ENCODE results near the gene KIAA1328.

Gene KIAA1328

DNA sequence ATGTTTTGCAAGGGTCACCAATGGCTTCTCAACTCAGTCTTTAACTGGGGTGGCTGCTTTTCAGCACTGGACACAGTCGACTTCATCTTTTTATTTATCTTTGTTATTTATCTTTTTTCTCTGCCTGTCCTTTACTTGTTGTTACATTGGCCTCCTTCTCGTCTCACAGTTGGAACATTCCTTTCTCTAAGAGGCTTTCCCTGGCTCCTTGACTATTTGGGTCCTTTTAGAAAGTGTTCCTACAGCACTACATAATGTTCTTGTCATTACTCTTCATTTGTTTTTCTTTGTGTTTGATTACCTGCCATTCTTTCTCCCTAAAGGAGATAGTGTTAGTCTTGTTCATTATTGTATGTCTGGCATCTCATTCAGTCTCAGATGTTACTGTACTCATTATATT, 122.0 kb downstream of the KIAA1328 start:
- DNase-seq (ENCODE audit: low spot score) = no peak

DNA sequence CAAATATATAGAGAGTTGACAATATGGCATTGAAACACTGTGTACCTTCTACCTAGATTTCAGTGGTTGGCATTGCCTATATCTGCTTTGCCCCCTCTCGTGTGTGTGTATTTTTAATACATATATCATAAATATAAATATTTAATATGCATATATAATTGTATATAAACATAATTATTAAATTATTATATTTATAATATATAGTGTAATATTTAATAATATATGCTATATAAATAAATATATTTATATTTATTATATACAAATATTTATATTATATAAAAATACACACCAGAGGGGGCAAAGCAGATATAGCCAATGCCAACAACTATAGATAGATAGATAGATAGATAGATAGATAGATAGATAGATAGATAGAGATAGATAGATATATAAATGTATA, 124.1 kb downstream of the KIAA1328 start:
- no peak for DNase-seq (ENCODE audit: low spot score)

DNA sequence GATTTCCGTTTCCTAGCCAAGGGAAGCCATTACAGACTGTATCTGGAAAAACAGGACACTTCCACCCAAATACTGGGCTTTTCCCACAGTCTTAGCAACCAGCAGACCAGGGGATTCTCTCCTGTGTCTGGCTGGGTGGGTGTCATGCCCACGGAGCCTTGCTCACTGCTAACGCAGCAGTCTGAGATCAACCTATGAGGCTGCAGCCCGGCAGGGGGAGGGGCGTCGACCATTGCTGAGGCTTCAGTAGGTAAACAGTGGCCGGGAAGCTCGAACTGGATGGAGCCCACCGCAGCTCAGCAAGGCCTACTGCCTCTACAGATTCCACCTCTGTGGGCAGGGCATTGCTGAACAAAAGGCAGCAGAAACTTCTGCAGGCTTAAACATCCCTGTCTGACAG, 131.1 kb downstream of the KIAA1328 start:
- DNase-seq (ENCODE audit: low spot score) = no peak

DNA sequence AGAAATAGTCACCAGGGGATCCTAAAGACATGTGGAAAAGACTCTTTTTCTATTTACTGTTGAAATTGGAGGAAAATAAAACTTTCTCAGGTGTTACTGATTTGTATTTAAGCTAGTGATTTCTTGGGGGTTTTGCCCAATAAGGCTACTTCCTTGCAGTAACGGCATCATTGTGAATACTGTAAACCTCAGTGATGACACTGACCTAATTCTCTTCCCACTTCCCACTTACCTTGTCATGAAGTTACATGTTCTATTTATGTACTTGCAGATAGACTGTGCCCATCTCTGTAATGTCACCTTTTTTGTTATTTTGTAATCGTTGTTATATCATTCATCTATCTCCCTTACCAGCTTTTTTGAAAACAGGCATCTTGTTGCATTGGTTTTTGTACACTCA, 134.5 kb downstream of the KIAA1328 start:
- no peak for DNase-seq (ENCODE audit: low spot score)

DNA sequence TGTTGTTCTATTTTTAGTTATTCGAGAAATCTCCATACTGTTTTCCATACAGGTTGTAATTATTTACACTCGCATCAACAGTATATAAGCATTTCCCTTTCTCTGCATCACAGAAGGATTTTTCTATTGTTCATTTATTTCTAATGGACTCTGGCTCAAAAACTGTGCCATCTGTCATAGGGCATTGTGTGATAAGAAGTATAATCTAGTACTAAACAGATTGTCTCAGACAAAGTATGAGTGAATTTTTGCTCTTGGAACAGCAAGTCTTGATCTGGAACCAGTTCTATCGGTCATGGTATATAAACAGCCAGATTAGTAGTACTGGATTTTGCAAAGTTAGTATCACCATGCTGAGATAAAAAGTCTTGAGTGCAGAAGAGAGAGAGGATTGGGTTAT, 145.8 kb downstream of the KIAA1328 start:
- no peak for DNase-seq (ENCODE audit: low spot score)

DNA sequence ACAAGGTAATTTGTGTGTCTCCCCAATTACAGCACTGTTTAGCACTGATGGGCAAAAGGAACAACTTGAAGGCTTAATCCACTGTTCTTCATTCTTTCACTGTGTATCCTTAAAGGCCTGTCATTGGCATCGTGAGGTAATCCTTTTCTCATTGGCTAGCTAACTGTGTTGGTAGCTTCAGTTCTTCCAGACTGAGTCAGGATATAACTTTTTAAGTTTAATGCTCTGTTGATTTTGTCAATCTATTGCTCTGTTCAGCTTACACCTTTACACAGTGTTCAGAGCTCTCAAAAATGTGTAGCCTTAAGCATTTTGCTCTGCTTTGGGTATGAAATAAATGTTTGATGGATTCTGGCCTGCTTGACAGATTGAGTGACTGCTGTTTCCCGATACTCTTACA, 148.2 kb downstream of the KIAA1328 start:
- no peak for DNase-seq (ENCODE audit: low spot score)

DNA sequence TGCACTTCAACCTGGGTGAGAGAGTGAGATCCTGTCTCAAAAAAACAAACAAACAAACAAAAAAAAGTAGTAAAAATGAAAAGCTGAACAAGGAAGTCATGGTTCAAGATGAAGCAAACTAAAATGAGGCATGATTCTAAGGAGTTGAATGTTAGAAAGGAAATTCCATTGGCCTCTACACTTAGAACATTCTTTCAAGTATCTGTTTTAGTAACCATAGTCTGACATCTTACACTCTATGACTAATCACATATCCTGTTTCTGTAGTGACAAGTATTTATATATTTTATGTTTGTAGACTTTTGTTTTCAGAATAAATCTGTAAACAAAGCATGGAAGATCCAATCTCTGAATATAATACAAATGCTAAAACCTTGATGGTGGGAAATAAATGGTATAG, 164.1 kb downstream of the KIAA1328 start:
- DNase-seq (ENCODE audit: low spot score) = no peak

DNA sequence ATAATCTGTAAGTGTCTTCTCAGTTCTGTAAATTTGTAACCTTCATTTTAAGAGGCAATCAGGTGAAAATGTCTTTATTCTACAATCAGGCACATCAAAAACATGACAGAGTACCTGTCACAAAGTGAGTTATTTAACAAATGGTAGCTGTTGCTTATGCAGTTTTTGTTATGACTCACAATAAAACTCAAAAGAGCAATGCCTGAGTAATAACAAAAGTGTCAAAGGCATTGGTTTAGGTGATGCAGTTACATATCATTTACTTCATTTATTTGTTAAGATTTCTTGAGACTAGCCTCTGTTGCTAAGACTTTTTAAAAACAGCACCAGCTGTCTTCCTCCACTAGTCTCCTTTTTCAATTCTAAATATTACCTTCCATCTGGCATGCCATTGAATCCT, 177.8 kb downstream of the KIAA1328 start:
- no peak for DNase-seq (ENCODE audit: low spot score)

DNA sequence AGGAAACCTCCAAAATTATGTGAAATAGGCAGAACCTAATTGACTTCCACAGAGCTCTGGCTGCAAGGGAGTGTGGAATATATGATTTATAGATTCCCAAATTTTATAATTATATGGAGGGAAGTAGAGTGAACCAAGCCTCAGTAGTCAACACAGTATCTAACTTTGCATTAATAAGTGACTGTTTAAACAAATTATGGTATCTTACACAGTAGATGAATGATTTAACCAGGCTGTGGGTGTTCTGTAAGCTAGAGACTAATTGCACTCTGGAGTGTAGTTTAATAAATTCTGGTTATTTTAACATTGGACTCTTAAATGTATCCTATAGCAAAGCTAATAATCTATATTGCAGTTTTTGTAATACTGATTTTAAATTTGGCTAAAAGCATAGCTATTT, 183.5 kb downstream of the KIAA1328 start:
- DNase-seq (ENCODE audit: low spot score) = no peak

DNA sequence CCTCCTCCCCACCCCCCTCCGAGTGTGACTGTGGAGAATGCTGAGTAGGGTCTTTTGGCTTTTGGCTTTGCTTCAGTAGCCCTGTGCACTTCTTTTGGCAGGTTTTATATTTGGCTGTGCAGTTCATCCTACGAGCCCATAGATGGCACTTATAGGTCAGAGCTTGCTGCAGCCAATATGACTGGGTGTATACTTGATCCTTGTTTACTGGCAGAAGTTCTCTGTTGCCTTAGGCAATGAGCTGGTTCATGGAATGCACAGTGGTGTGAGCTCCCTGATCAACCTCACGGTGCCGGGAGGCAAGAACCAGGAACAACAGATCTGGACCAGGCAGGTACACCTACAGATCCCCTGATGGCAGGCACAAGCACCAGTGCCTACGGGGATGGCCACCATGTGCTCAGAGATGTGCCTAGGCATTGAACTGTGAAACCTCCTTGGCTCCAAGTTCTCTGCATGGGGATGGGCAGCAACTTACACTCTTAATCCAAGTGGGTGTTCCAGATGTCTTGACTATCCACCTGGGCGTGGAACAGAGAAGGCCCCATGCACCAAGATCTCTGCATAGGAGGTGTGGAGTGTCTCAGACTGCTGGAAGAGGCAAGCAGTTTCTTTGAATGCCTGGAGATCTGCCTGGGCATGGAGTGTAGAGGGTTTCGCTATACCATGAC, 190.4 kb downstream of the KIAA1328 start:
- peak; percentile 1 for DNase-seq (ENCODE audit: low spot score)

DNA sequence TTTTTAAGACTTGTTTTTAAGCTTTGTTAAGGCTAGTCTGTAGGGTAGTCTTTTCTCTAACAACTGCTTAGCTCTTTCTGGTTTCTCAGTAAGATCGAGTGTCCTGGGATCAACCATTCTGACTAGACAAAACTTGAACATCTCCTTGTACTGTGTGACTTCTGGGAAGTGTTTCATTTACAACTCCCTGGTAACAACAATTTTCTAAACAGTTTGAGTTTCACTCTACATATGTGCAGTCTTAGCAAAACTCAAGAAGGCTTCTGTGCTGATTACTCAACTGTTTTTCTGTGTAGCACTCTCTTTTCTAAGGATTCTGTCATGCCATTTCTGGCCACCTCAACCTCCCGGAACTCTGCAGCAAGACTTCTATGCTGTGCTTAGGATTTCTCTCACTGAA, 204.5 kb downstream of the KIAA1328 start:
- no peak for DNase-seq (ENCODE audit: low spot score)

DNA sequence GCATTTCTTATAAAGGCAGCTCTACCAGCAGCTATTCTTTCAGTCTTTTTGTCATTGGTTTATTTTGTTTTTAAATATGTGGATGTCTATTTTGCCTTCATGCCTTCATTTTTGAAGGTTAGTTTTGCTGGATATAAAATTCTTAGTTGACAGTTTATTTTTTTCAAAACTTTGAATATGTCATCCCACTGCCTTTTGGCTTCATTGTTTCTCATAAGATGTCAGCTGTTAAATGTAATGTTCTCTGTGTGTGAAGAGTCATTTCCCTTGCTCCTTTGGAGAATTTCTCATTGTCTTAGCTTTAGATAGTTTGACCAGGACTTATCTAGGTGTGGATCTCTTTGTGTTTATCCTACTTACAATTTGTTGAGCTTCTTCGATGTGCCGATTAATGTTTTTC, 213.5 kb downstream of the KIAA1328 start:
- no peak for DNase-seq (ENCODE audit: low spot score)

DNA sequence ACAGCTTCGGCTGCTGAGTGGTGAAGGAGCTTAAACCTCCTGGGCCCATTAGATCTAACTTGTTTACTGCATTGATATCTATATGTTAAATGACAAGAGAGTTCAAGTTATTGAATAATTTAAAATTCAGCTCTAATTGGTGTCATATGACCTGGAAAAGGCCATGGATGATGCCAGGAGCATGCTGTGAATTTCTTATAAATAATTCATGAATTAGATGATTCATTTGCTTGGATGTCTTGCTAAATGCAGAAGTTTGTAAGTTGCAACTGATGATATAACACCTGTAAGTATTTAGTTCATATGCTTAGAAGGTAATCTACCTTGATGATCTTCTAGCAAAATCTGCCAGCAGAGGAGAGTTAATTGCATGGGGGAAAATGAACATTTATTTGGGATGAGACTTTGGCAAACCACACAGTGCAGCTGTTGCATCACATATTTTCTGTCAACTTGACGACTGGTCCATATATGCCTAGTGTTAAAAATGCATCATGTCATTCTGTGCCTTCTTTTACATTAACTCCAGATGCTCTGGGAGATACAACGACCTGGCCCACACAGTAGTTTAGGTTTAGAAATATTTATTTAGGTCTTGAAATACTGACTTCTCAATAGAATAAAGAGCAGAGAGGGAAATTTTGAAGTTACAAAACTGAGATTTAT, 226.3 kb downstream of the KIAA1328 start:
- no peak for DNase-seq (ENCODE audit: low spot score)

DNA sequence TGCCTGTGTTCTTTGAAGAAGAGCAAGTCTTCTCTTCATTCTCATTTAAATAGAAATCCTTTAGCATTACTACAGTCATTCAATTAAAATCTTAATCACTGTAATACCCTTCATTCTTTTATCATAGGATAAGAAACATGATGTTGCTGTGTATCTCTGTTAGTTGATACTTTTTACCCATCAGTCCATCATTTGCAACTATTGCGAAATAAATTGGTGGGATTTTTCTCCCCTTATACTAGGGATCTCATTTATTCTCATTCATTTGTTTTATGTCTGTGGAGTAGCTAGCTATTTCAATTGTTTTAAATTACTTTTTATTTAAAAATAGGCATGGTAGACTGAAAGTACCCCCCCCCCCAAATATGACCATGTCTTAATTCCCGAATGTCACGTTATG, 235.3 kb downstream of the KIAA1328 start:
- DNase-seq (ENCODE audit: low spot score) = no peak

DNA sequence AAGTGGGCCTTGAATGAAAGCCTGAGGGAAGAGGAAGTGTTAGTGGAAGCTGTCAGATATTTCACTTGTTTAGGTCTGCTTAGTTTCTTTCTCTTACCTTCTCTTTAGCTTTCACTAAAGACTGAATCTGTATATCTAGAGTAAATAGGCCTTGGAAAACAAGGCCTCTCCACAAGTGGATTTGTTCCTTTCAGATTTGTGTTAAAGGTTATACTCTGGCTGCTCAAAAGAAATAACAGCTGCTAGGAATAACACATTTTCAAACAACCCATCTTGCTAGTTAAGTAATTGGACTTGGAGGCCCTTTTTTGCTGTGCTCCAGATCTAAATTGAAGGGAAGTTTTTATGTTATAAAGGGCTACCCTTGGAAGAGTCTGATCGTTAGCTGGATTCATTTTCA, 236.3 kb downstream of the KIAA1328 start:
- DNase-seq (ENCODE audit: low spot score) = no peak

DNA sequence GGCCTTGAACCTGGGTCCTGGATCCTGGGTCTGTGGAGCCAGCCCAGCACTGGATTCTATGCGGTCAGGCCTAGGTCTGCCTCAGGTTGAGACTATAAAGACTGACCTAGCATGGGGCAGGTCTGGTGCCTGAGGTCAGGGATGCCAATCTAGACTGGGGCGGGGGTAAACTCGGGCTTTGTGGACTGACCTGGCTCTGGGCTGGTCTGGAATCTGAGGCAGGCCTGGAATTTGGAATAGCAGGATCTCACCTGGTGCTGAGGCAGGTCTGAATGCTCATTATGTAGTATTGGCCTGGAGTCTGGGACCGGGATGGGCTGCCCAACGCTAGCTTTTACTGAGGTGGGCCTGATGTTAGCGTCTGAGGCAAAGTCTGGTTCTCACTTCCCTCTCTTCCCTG, 256.0 kb downstream of the KIAA1328 start:
- no peak for DNase-seq (ENCODE audit: low spot score)

DNA sequence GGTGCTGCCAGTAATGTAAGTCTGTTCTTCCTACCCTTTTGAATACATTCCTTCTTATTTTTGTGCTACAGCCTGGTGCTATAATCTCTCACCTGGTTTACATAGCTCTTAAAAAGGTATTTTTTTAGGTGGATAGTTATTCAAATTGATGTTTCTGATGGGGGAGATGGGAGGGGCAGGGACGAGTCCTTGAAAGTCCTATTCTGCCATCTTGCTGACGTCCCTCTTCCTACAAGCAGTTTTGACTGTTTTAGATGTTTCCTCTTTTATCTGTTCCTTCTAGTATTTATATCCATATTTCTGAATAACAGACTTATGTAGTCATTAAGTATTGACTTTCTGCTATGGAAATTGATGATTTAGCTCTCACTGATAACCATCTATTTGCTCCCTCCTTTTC, 256.4 kb downstream of the KIAA1328 start:
- DNase-seq (ENCODE audit: low spot score) = no peak

DNA sequence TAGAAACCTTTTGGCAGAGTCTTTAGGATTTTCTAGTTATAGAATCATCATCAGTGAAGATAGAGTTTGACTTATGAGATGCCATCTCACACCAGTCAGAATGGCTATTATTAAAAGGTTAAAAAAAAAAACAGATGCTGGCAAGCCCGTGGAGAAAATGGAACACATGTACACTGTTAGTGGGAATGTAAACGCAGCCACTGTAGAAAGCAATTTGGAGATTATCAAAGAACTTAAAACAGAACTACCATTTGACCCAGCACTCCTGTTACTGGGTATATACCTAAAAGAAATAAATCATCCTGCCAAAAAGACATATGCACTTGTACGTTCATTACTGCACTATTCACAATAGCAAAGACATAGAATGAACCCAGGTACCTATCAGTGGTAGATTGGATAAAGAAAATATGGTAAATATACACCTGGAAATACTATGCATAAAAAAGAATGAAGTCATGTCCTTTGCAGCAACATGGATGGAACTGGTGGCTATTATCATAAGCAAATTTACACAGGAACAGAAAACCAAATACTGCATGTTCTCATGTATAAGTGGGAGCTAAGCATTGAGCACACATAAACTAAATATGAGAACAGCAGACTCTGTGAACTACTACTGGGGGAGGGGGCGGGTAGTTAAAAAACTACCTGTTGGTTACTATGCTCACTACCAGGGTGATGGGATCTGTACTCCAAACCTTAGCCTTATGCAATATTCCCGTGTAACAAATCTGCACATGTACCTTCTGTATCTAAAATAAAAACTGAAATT, 279.0 kb downstream of the KIAA1328 start:
- no peak for DNase-seq (ENCODE audit: low spot score)

DNA sequence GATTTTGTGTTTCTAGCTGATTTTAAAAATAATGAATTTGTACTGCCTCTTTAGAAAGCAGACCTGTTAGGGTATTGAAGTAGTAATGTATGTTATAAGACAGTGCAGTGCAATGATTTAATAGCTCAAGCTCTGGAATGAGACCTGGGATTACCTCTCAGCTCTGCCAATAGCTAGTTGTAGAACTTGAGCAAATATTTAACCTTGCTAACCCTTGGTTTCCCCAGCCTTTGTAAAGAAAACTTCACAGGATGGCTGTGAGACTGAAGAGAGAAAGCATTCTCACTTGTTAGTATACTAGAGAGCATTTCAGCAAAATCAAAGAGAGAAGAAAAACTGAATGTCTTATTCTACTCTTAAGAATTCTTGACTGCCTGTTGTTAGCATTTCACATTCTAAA, 293.9 kb downstream of the KIAA1328 start:
- no peak for DNase-seq (ENCODE audit: low spot score)

DNA sequence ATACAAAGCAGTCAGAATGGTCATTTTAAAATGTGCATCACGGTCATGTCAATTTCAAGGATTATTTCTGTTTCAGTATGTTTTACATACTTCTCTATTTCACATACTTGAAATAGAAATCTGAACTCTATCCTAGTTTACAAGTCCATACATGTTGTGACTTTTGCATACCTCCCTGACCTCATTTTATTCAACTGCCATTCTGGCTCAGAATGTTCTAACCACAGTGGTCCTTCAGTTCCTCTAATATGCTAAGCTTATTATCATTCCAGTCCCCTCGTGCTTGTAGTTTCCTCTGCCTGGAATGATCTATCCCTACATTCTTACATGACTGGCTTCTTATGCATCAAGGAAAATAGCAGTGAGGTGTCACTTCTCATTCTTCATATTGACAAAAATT, 295.6 kb downstream of the KIAA1328 start:
- no peak for DNase-seq (ENCODE audit: low spot score)

DNA sequence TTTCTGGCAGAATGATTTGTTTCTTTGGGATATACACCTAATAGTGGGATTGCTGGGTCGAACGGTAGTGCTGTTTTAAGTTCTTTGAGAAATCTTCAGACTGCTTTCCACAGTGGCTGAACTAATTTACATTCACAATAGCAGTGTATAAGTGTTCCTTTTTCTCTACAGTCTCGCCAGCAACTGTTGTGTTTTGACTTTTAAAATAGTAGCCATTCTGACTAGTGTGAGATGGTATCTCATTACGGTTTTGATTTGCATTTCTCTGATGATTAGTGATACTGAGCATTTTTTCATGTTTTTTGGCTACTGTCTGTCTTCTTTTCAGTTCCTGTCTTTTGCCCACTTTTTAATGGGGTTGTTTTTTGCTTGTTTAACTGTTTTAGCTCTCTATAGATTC, 306.2 kb downstream of the KIAA1328 start:
- no peak for DNase-seq (ENCODE audit: low spot score)

DNA sequence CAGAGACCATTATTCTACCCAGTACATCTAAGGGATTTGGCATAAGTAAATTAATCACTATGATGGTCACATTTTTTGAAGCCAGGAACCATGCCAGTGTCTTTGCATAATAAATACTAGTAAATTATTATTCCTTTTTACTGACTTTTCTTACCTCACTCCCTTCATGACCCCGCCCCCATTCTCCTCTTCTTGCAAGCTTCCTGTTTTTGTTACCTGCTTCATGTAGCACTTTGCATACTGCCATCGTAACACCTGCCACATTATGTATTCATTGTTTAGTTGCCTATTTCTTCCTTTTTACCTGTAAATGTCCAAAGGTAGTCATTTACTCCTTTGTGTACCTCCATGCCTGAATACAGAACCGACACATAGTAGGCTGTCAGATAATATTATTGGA, 309.5 kb downstream of the KIAA1328 start:
- DNase-seq (ENCODE audit: low spot score) = no peak

DNA sequence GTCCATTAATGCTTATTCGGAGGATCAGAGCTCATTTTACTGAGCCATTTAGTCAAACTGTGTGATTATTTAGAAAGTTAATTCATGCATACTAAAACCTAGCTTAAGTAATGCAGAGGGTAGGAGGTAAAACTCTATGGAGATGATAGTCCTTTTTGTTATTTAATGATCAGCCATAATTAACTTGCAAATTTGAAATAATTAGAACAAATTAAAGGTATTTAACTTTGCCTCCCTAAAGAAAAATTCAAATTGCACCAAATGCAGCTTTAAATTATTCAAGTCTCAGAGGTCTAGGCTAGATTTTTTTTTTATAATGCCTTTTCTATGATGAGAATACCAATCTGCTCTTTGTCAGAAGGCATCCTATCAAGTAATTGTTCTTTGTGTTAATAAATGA, 310.9 kb downstream of the KIAA1328 start:
- no peak for DNase-seq (ENCODE audit: low spot score)
